ENCODE data around the gene ITM2B. TPM values are rescaled to one million over a fixed set of nuclear protein-coding genes. Genes with fewer than 3 reads are reported as not detected.

Gene ITM2B
- total and polyA plus RNA-seq, 9 donors = 185 to 426 (median 336) TPM

DNA sequence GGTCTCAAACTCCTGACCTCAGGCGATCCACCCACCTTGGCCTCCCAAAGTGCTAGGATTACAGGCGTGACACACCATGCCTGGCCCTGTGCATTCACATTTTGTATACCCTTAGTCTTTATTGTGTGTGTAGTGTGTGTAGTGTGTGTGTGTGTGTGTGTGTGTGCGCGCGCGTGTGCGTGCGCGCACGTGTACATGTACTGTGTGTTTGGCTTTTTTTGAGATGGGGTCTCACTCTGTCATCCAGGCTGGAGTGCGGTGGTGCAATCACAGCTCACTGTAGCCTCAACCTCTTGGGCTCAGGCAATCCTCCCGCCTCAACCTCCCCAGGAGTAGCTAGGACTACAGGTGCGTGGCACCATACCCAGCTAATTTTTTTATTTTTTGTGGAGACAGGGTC lies 22.1 kb downstream of the ITM2B start:
- no peak overlapping the region for H3K4me3 ChIP-seq (ENCODE audit: low read length)
- no peaks in the 10 kb centered on the region for H3K27me3 ChIP-seq (ENCODE audit: control insufficient read depth, insufficient read depth, low read length)
- peaks cover 4% of the 10 kb centered on the region for H3K4me1 ChIP-seq (ENCODE audit: control insufficient read depth, insufficient read depth, low read length)
- no CpG with 5 or more reads among the region's 13 CpGs for WGBS (ENCODE audit: insufficient coverage)
- DNase-seq = no peak
- H3K36me3 ChIP-seq (ENCODE audit: control insufficient read depth, insufficient read depth, low read length) = peaks cover 28% of the 10 kb centered on the region
- no peak overlapping the region for H3K27ac ChIP-seq (ENCODE audit: low read length)
- H3K9me3 ChIP-seq (replicated peaks; ENCODE audit: control insufficient read depth, low read depth, low read length) = no peaks in the 10 kb centered on the region

GRCh38 chr13:48255954-48256353 lies 22.9 kb downstream of the ITM2B start:
- WGBS (ENCODE audit: insufficient coverage) = no CpG with 5 or more reads among the region's 1 CpG
- DNase-seq = no peak
- no peak overlapping the region for H3K4me3 ChIP-seq (ENCODE audit: low read length)
- no peak overlapping the region for H3K27ac ChIP-seq (ENCODE audit: low read length)
- H3K27me3 ChIP-seq (ENCODE audit: control insufficient read depth, insufficient read depth, low read length) = no peaks in the 10 kb centered on the region
- H3K36me3 ChIP-seq (ENCODE audit: control insufficient read depth, insufficient read depth, low read length) = peaks cover 28% of the 10 kb centered on the region
- H3K9me3 ChIP-seq (replicated peaks; ENCODE audit: control insufficient read depth, low read depth, low read length) = no peaks in the 10 kb centered on the region
- H3K4me1 ChIP-seq (ENCODE audit: control insufficient read depth, insufficient read depth, low read length) = peaks cover 4% of the 10 kb centered on the region

GRCh38 chr13:48258002-48258401 lies 25.0 kb downstream of the ITM2B start:
- H3K4me3 ChIP-seq (ENCODE audit: low read length) = no peak overlapping the region
- no peak overlapping the region for H3K27ac ChIP-seq (ENCODE audit: low read length)
- no peaks in the 10 kb centered on the region for H3K4me1 ChIP-seq (ENCODE audit: control insufficient read depth, insufficient read depth, low read length)
- no peak for DNase-seq
- H3K27me3 ChIP-seq (ENCODE audit: control insufficient read depth, insufficient read depth, low read length) = no peaks in the 10 kb centered on the region
- peaks cover 34% of the 10 kb centered on the region for H3K36me3 ChIP-seq (ENCODE audit: control insufficient read depth, insufficient read depth, low read length)
- H3K9me3 ChIP-seq (replicated peaks; ENCODE audit: control insufficient read depth, low read depth, low read length) = no peaks in the 10 kb centered on the region

- no CpG with 5 or more reads among the region's 3 CpGs for WGBS (ENCODE audit: insufficient coverage)
- H3K27me3 ChIP-seq (ENCODE audit: control insufficient read depth, insufficient read depth, low read length) = no peaks in the 10 kb centered on the region
- H3K27ac ChIP-seq (ENCODE audit: low read length) = no peak overlapping the region
- no peaks in the 10 kb centered on the region for H3K4me1 ChIP-seq (ENCODE audit: control insufficient read depth, insufficient read depth, low read length)
- H3K4me3 ChIP-seq (ENCODE audit: low read length) = no peak overlapping the region
- peaks cover 38% of the 10 kb centered on the region for H3K36me3 ChIP-seq (ENCODE audit: control insufficient read depth, insufficient read depth, low read length)
- no peak for DNase-seq
- no peaks in the 10 kb centered on the region for H3K9me3 ChIP-seq (replicated peaks; ENCODE audit: control insufficient read depth, low read depth, low read length)
Measured at GRCh38 chr13:48258430-48258829, 25.4 kb downstream of the ITM2B start.

DNA sequence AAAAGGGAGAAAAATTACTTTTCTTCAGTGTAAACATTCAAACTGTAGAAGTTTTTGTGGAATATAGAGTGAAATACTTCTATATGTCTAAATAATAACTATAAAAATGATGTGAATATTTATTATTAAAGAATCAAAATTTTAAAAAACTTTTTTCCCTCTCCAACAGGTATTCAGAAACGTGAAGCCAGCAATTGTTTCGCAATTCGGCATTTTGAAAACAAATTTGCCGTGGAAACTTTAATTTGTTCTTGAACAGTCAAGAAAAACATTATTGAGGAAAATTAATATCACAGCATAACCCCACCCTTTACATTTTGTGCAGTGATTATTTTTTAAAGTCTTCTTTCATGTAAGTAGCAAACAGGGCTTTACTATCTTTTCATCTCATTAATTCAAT lies 28.0 kb downstream of the ITM2B start:
- H3K9me3 ChIP-seq (replicated peaks; ENCODE audit: control insufficient read depth, low read depth, low read length) = no peaks in the 10 kb centered on the region
- no peak overlapping the region for H3K4me3 ChIP-seq (ENCODE audit: low read length)
- no peaks in the 10 kb centered on the region for H3K4me1 ChIP-seq (ENCODE audit: control insufficient read depth, insufficient read depth, low read length)
- peaks cover 38% of the 10 kb centered on the region for H3K36me3 ChIP-seq (ENCODE audit: control insufficient read depth, insufficient read depth, low read length)
- no peaks in the 10 kb centered on the region for H3K27me3 ChIP-seq (ENCODE audit: control insufficient read depth, insufficient read depth, low read length)
- DNase-seq = no peak
- WGBS (ENCODE audit: insufficient coverage) = no CpG with 5 or more reads among the region's 4 CpGs
- no peak overlapping the region for H3K27ac ChIP-seq (ENCODE audit: low read length)

DNA sequence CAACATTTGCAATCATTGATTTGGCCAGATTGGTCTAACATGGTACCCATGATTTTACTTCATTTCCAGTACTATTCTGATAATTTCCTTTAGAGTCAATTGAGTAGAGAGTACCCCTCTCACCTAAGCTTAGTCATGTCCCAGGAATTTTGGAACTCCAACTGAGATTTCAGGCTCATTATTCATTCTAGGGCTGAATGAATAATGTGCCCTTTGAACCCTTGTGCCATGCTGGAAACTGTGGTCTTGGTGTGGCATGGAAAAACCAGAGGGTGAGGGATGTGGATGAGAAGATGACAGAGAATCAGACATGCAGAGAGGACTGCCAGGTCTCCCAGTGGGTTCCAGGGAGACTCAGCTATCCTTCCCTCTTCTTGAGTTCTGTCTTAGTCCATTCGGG lies 30.2 kb downstream of the ITM2B start:
- no CpG with 5 or more reads among the region's 1 CpG for WGBS (ENCODE audit: insufficient coverage)

DNA sequence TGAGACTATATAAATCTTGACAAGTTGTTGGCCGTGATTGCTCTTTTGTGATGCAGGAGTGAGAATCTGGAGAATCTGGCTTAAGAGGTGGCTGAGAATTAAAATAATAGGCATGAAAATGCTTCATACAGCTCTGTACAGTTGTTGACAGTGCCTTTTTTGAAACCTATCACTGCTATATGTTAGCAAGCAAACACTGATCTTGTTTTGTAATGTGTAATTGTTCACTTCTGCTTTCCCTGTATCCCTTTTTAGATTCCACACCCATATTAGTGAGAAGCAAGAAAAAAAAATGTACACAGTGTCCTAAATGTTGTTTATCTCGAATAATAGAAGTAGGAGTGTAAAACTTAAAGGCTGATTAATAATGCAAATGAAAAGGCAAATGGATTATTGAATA lies 31.1 kb downstream of the ITM2B start:
- 100% methylated on average over 1 of the region's 2 CpGs for WGBS (ENCODE audit: insufficient coverage)
- no peak for DNase-seq
- Histone ChIP-seq H3K36me3 (ENCODE audit: control insufficient read depth, insufficient read depth, low read length) (peaks cover 25% of the 10 kb centered on the region), H3K4me3 (ENCODE audit: low read length) (no peak overlapping the region), H3K9me3 (replicated peaks; ENCODE audit: control insufficient read depth, low read depth, low read length) (no peaks in the 10 kb centered on the region), H3K27me3 (ENCODE audit: control insufficient read depth, insufficient read depth, low read length) (no peaks in the 10 kb centered on the region), H3K27ac (ENCODE audit: low read length) (no peak overlapping the region), H3K4me1 (ENCODE audit: control insufficient read depth, insufficient read depth, low read length) (no peaks in the 10 kb centered on the region)

More for the DNA sequence above, 30.2 kb downstream of the ITM2B start:
- Histone ChIP-seq H3K27me3 (ENCODE audit: control insufficient read depth, insufficient read depth, low read length) (no peaks in the 10 kb centered on the region), H3K36me3 (ENCODE audit: control insufficient read depth, insufficient read depth, low read length) (peaks cover 31% of the 10 kb centered on the region), H3K4me3 (ENCODE audit: low read length) (no peak overlapping the region), H3K9me3 (replicated peaks; ENCODE audit: control insufficient read depth, low read depth, low read length) (no peaks in the 10 kb centered on the region), H3K27ac (ENCODE audit: low read length) (no peak overlapping the region), H3K4me1 (ENCODE audit: control insufficient read depth, insufficient read depth, low read length) (no peaks in the 10 kb centered on the region)
- no peak for DNase-seq

GRCh38 chr13:48265217-48265815 lies 32.3 kb downstream of the ITM2B start:
- Histone ChIP-seq H3K36me3 (ENCODE audit: control insufficient read depth, insufficient read depth, low read length) (peaks cover 28% of the 10 kb centered on the region), H3K27ac (ENCODE audit: low read length) (no peak overlapping the region)
- 82% methylated on average over 5 of the region's 8 CpGs for WGBS (ENCODE audit: insufficient coverage)

DNA sequence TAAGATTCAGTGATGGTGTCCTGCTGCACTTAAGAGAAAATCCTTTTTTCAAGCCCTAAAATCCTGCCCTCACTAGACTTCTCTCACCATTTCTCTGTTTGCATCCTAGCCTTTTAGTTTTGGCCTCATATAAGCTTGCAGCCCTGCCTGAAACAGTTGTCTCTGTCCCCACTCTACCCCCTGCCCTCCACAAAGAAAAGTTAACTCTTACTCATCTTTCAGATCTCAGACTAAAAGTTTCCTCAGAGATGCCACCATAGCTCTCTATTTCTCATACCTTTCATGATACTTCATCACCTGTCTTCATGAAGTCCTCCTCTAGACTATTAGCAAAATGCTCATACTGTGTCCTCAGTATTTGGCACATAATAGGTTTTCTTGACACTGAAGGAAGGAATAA lies 33.1 kb downstream of the ITM2B start:
- H3K27me3 ChIP-seq (ENCODE audit: control insufficient read depth, insufficient read depth, low read length) = no peaks in the 10 kb centered on the region
- H3K36me3 ChIP-seq (ENCODE audit: control insufficient read depth, insufficient read depth, low read length) = peaks cover 28% of the 10 kb centered on the region

More at GRCh38 chr13:48265217-48265815, 32.3 kb downstream of the ITM2B start:
- Histone ChIP-seq H3K4me3 (ENCODE audit: low read length) (no peak overlapping the region), H3K27me3 (ENCODE audit: control insufficient read depth, insufficient read depth, low read length) (no peaks in the 10 kb centered on the region), H3K9me3 (replicated peaks; ENCODE audit: control insufficient read depth, low read depth, low read length) (no peaks in the 10 kb centered on the region), H3K4me1 (ENCODE audit: control insufficient read depth, insufficient read depth, low read length) (no peaks in the 10 kb centered on the region)
- peak; percentile 10 for DNase-seq

DNA sequence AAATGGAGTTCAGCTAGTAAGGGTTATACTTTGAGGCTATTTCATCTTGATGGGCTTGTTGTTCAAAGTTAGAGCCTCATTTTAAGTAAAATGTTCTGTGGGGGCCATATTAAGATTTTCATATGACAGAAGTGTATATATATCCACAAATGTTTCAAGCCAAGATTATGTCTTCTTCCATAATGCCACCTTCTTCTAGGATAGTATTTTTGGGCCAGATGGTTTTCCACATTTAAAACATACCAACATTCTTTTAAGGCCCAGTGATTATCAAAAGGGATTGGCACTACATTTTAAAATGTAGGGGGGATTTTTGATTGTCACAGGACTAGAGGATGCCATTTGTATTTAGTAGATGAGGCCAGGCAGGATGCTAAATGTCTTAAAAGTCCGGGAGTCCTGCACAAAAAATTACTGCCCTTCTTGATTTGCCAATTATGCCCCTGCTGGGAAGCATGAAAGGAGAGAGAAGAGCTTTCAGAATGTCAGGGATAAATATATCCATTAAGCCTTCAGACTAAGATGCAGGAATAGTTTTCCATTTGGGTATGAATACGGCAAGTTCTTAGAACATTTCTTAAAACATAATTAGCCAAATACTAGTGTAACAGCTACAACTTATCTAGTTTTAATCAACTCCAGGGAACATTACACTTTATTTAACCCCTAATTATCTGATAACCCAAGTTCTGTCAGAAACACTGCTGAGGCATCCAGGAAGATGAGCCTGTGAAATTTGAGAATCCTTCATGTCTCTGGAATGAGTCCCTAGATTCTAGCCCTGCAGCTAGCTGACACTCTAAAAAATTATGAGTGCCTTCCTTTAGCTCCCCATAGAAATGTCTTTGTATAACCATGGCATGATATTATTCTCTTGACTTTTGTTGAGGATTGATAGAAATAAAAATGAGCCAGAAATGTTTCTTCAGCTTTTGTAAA lies 34.0 kb downstream of the ITM2B start:
- Histone ChIP-seq H3K4me3 (ENCODE audit: low read length) (no peak overlapping the region), H3K4me1 (ENCODE audit: control insufficient read depth, insufficient read depth, low read length) (no peaks in the 10 kb centered on the region), H3K27ac (ENCODE audit: low read length) (no peak overlapping the region), H3K9me3 (replicated peaks; ENCODE audit: control insufficient read depth, low read depth, low read length) (no peaks in the 10 kb centered on the region), H3K27me3 (ENCODE audit: control insufficient read depth, insufficient read depth, low read length) (no peaks in the 10 kb centered on the region), H3K36me3 (ENCODE audit: control insufficient read depth, insufficient read depth, low read length) (peaks cover 28% of the 10 kb centered on the region)
- DNase-seq = no peak
- 38% methylated on average over 1 of the region's 2 CpGs for WGBS (ENCODE audit: insufficient coverage)

More for the DNA sequence above, 33.1 kb downstream of the ITM2B start:
- H3K4me1 ChIP-seq (ENCODE audit: control insufficient read depth, insufficient read depth, low read length) = no peaks in the 10 kb centered on the region
- no peaks in the 10 kb centered on the region for H3K9me3 ChIP-seq (replicated peaks; ENCODE audit: control insufficient read depth, low read depth, low read length)
- no peak overlapping the region for H3K27ac ChIP-seq (ENCODE audit: low read length)
- no peak for DNase-seq
- no peak overlapping the region for H3K4me3 ChIP-seq (ENCODE audit: low read length)

Data from muscle of leg (tissue), 11 donors.